Ramos (cell line): ENCODE results near the gene PPP2R2C.

Source experiments
- in situ Hi-C: fragments of 300-500 bp; cut with MboI; formaldehyde crosslinking; loops from one replicate; pipeline ENCODE4 v1.14.3; 2022; ENCODE audit warnings: low sequenced_read_pairs; ENCODE audit not compliant: unreplicated experiment

PPP2R2C gene

GRCh38 chr4:6472387-6473263 lies at the start of gene PPP2R2C:
PPP2R2C (minus strand) TSS chr4:6472614; CDS start chr4:6472229, 385 bp downstream.
- in situ Hi-C loops, result no loop called here

DNA sequence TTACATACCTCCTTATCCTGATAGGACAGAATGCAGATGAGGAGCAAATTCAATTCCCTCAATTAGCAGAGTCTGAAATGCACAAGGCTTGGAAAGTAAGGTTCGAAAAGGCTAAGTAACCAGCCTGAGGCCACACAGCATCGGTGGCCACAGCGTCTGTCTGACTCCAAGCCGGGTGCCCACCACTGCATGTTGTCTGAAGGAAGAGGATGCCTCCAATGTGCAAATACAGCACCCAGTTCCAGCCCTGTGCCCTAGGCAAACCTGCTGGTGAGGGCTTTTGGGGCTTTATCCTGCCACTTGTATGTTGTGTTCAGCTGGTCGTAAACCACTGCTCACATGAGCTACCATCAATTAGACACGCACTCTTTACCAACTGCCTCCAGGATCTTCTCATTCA lies 48.6 kb upstream of the PPP2R2C start:
- in situ Hi-C loops, result no loop called here

DNA sequence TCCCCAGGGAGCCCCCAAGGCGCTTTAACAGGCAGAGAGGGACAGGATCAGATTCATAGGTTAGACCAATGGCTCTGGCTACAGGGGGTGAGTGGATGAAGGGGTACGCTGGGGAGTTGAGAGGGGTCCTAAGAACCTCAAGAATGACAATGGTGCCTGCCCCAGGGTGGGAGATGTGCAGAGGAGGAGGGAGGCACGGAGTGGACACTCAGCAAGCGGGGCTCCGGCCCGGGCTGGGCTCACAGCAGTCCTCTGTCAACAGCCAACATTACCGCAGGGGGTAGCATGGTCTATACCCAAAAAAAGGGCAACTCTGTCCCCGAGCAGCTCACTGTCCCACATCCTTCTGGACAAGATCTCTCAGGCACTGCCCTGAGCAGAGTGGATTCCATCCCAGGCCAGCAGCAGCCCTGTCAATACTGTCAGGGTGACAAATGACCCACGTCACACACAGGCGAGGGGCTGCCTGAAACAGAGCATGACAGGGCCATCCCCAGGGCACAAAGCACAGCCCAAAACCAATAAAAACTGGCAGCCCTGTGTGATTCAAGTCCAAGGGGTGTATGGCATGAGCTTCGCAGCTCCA lies 47.7 kb upstream of the PPP2R2C start:
- in situ Hi-C loops, result no loop called here

- in situ Hi-C loops, result no loop called here
Measured at GRCh38 chr4:6517171-6517570, 44.8 kb upstream of the PPP2R2C start.

DNA sequence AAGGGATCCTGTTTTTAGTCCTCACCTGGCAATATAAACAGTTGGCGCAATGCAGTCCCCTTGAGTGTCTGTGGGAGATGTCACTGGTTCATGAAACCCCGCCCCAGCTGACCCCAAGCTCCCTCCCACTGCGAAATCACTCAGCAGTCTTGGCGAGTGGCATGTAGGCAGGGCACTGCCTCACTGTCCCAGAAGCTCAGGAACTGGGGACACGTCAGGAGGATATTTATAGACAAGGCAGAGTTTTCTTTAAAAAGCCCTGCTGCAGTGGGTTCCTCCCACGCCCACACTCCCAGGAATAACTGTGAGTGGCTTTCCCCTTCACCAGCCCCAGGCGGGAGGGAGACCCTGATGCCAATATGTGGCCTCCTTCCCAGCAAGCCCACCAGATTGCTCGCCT lies 44.3 kb upstream of the PPP2R2C start:
- in situ Hi-C loops, result no loop called here

GRCh38 chr4:6516281-6516680 lies 43.9 kb upstream of the PPP2R2C start:
- in situ Hi-C loops, result no loop called here

- in situ Hi-C loops, result no loop called here
Measured at GRCh38 chr4:6513678-6514077, 41.3 kb upstream of the PPP2R2C start.

- in situ Hi-C loops, result no loop called here
Measured at GRCh38 chr4:6509587-6509986, 37.2 kb upstream of the PPP2R2C start.

GRCh38 chr4:6507345-6507744 lies 34.9 kb upstream of the PPP2R2C start:
- in situ Hi-C loops, result no loop called here

- in situ Hi-C loops, result no loop called here
Measured at GRCh38 chr4:6506616-6507140, 34.3 kb upstream of the PPP2R2C start.

DNA sequence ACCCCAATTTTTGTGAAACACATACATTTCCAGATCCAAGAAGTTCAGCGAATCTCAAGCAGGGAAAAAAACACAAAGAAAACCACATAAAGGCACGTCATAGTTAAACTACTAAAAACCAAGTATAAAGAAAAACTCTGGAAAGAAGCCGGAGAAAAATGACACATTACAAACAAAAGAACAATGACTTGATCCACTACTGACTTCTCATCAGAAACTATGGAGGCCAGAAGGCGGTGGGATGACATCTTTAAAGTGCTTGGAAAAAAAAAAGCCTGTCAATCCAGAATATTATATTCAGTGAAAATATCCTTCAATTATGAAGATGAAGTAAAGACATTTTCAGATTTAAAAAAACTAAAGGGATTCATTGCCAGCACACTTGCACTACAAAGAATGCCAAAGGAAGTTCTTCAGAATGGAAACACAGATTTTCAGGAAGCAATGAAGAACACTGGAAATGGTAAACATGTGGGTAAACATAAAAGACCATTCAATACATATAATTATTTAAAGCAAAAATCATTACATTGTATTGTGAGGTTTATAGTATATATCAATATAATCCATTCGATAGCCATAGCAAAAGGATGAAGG lies 32.6 kb upstream of the PPP2R2C start:
- in situ Hi-C loops, result no loop called here

- in situ Hi-C loops, result no loop called here
Measured at GRCh38 chr4:6502747-6503465, 30.5 kb upstream of the PPP2R2C start.

GRCh38 chr4:6502147-6502546 lies 29.7 kb upstream of the PPP2R2C start:
- in situ Hi-C loops, result no loop called here

- in situ Hi-C loops, result no loop called here
Measured at GRCh38 chr4:6501171-6501570, 28.8 kb upstream of the PPP2R2C start.

GRCh38 chr4:6500481-6501140 lies 28.2 kb upstream of the PPP2R2C start:
- in situ Hi-C loops, result no loop called here

- in situ Hi-C loops, result no loop called here
Measured at GRCh38 chr4:6499238-6499600, 26.8 kb upstream of the PPP2R2C start.

DNA sequence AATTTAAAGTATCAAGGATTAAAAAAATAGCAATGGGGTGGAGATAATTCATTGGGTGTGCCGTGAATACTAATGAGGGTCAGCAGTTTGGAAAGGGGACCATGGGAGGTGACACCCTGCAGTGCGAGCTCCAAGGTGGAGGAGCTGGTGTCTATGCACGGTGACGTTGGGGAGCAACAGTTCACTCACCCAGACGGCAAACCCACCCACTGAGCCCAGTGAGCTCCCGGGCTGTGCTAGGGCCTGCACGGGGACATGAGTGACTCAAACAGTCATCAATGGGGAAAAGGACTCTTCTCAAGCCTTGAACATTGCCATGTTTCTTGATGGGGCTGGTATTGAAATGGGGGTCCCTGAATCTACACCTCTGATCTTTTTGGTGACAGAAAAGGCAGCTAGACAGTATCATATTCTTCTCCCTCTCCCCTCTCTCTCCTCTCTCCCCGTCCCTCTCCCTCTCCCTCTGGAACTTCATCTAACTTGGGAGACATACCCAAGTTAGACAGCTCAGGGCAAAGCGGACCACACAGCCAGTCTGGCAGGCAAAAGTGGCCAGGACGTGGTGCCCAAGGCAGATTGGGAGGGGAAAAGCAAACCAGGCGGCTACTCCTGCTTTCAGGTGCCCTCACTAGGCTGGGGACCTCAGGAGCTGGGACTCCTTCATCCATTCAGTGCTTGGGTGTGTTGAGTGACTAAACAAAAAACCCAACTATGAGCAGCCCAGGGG lies 26.3 kb upstream of the PPP2R2C start:
- in situ Hi-C loops, result no loop called here

DNA sequence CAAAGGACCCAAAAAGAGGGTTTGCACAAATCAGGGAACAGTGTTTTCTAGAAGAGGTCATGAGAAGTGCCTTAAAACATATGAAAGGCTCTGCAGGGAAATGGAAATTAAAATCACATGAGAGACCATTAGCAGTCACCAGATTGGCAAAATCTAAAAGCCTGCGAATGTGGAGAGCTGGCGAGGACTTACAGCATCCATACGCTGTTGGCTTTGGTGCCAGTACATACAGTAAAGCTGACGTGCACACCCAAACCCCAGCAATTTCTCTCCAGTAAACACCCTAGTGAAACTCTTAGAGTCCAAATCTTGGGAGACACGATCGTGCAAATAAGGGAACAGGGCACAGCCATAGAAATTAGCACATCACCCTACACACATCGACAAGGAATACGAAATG lies 25.4 kb upstream of the PPP2R2C start:
- in situ Hi-C loops, result no loop called here

DNA sequence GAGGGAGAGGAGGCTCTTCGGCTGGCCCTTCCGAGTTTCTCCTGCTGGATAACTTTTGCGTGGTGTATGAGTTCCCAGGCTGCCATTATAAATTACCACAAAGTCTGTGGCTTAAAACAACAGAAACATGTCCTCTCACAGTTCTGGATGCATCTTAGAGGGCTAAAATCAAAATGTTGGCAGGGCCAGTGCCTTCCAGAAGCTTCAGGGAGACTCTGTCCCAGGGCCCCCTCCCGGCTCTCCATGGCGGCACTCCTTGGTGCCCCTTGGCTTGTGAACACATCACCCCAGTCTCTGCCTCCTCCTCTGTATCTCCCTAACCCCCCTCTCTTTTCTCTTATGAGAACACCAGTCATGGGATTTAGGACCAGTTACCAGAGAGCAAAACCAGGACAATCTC lies 23.3 kb upstream of the PPP2R2C start:
- in situ Hi-C loops, result no loop called here

GRCh38 chr4:6495296-6495590 lies 22.8 kb upstream of the PPP2R2C start:
- in situ Hi-C loops, result no loop called here
